ENCODE results near the gene PRKAR1B.

DNA sequence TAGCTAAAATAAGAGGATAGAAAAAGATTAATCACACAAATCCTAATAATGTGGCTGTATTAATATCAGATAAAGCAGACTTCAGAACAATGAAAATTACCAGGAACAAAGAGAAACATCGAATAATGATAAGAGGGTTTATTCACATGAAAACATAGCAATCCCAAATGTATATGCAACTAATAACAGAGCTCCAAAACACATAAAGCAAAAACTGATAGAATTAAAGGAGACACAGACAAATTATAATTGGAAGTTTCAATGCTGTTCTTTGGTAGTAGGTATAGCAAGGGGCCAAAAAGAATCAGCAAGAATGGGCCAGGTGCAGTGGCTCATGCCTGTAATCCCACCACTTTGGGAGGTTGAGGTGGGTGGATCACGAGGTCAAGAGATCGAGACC, 24.0 kb downstream of the PRKAR1B start:
- TF ChIP-seq TEAD4 (IDR thresholded peaks at IDR 0.05) (no peak), TAF1 (IDR thresholded peaks at IDR 0.05; ENCODE audit: low read depth) (no peak), FOXM1 (IDR thresholded peaks at IDR 0.05; ENCODE audit: borderline replicate concordance, low read depth) (no peak)
